Embryonic facial prominence (tissue), 1 donor: Measurements from ENCODE around the gene PCDHGA9.
"Not testable (repeated sequence)": the region's sequence is repeated elsewhere in the genome, so short reads cannot be mapped to it uniquely, and the experiment has no call there.

Experiments
- DNase-seq: peaks from one replicate; pipeline ENCODE4 v3.0.0-alpha.2; 2016; ENCODE audit errors: extremely low spot score

Gene PCDHGA9

DNA sequence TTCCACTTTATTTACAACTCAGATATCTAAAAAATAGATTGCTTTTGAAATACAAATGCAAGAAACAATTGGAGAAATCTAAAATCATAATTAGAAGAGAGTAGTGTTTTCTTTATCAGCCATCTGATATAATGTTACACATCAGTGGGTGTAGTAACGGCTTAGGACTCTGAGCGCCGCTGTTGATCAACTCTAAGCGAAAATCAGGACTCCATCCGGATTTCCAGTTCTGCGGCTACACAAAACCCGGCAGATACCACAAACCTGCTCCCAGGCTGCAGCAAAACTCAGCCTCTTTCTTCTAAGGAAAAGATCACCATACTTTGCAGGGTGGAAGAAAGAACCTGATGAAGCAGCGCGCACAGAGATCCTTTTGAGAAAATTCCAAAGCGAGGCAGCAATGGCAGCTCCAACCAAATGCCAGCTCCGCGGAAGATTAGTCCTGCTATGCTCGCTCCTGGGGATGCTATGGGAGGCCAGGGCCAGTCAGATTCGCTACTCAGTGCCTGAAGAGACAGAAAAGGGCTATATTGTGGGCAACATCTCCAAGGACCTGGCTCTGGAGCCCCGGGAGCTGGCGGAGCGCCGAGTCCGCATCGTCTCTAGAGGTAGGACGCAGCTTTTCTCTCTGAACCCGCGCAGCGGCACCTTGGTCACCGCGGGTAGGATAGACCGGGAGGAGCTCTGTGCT is at the start of gene PCDHGA9:
Gene PCDHGA9 (plus strand): TSS at position 226 of the 691 bp plus-strand sequence. CDS start 175 bp downstream, at position 401.
- no peak for DNase-seq

DNA sequence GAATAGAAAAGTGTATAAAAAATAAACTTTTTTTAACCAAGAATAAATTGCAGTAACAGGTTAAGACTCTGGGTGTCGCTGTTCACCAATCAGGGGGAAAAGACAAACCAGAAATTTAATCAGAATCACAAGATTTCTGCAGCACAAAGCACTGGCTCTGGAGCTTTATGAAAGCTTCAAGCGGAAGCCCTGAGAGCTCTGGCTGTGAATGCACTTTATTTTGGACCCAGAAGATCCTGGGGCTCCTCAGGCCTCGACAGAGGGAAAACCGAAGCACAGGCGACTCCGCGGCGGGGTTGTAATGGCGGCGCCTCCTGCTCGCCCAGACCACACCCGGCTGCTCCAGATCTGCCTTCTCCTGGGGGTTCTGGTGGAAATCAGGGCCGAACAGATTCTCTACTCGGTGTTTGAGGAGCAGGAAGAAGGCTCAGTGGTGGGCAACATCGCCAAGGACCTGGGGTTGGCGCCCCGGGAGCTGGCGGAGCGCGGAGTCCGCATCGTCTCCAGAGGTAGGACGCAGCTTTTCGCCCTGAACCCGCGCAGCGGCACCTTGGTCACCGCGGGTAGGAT is 47.6 kb upstream of the PCDHGA9 start, which contains the start of gene PCDHGA4:
Gene PCDHGA4 (plus strand): TSS at position 122 of the 570 bp plus-strand sequence. CDS start 87 bp downstream, at position 209.
- DNase-seq, result no peak

DNA sequence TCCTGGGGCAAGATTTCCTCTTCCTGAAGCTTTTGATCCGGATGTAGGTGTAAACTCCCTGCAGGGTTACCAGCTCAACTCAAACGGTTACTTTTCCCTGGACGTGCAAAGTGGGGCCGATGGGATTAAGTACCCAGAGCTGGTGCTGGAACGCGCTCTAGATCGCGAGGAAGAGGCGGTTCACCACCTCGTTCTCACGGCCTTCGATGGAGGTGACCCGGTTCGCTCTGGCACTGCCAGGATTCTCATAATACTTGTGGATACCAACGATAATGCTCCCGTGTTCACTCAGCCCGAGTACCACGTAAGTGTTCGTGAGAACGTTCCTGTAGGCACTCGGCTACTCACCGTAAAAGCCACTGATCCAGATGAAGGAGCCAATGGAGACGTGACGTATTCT is 46.9 kb upstream of the PCDHGA9 start:
- no peak for DNase-seq

DNA sequence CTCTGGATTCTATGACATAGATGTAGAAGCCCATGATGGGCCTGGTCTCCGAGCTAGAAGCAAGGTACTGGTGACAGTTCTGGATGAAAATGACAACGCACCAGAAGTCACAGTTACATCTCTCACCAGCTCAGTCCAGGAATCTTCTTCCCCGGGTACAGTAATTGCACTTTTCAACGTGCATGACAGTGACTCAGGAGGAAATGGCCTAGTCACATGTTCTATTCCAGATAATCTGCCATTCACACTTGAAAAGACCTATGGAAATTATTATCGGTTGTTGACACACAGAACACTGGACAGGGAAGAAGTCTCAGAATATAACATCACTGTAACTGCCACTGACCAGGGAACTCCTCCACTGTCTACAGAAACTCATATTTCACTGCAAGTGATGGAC is 46.4 kb upstream of the PCDHGA9 start:
- no peak for DNase-seq

DNA sequence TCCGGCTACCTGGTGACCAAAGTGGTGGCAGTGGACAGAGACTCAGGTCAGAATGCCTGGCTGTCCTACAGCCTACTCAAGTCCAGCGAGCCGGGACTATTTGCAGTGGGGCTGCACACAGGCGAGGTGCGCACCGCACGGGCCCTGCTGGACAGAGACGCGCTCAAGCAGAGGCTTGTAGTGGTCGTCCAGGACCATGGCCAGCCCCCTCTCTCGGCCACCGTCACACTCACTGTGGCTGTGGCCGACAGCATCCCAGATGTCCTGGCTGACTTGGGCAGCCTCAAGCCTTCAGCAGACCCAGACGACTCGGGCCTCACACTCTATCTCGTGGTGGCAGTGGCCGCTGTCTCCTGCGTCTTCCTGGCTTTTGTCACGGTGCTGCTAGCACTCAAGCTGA is 45.6 kb upstream of the PCDHGA9 start:
- DNase-seq, result no peak

DNA sequence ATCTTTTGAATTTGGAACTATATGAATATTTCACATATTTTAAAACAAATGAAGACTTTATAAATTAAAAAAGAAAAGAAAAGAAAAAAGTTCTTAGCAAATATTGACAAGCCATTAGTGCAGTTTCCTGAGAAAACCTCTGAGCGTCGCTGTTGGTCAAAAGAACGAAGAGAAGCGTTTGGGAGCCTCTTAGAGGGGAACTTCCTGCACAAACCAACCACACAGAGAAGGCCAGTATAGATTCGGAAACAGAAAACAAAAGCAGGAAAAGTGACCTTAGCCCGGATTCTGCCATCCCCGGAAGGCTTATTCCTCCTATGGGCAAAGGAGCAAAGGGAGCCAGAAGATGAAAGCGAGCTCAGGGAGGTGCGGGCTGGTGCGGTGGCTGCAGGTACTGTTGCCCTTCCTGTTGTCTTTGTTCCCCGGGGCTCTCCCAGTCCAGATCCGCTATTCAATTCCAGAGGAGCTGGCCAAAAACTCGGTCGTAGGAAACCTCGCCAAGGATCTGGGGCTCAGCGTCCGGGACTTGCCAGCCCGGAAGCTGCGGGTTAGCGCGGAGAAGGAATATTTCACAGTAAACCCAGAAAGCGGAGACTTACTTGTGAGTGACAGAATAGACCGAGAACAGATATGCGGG is 42.7 kb upstream of the PCDHGA9 start, which contains the start of gene PCDHGB2:
Gene PCDHGB2 (plus strand): TSS at position 205 of the 637 bp plus-strand sequence. CDS start 142 bp downstream, at position 347.
- DNase-seq, result no peak

DNA sequence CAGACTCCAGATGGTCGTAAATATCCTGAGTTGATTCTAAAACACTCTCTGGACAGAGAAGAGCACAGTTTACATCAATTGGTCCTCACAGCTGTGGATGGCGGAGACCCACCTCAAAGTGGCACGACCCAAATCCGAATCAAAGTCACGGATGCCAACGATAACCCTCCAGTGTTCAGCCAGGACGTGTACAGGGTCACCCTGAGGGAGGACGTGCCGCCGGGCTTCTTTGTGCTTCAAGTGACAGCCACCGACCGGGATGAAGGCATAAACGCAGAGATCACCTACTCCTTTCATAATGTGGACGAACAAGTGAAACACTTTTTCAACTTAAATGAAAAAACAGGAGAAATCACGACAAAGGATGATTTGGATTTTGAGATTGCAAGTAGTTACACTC is 41.9 kb upstream of the PCDHGA9 start:
- no peak for DNase-seq

DNA sequence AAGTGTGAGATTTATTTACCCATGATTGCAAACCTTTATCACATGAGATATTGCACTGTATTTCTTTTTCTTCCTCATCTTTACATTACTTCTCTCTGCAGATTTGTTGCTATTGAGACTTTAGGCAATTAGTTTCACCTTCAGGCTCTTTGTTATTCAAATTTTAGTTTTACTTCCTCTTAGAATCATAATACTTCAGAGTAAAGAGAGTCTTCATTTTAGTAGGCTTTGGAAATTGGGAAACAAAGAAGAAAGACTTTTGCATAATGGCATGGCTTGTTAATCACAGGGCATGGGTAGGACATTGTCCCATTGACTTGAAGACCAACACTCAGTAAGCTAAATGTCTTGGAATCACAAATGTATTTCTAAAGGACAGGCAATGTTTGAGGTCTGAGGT is 39.9 kb upstream of the PCDHGA9 start:
- no peak for DNase-seq

DNA sequence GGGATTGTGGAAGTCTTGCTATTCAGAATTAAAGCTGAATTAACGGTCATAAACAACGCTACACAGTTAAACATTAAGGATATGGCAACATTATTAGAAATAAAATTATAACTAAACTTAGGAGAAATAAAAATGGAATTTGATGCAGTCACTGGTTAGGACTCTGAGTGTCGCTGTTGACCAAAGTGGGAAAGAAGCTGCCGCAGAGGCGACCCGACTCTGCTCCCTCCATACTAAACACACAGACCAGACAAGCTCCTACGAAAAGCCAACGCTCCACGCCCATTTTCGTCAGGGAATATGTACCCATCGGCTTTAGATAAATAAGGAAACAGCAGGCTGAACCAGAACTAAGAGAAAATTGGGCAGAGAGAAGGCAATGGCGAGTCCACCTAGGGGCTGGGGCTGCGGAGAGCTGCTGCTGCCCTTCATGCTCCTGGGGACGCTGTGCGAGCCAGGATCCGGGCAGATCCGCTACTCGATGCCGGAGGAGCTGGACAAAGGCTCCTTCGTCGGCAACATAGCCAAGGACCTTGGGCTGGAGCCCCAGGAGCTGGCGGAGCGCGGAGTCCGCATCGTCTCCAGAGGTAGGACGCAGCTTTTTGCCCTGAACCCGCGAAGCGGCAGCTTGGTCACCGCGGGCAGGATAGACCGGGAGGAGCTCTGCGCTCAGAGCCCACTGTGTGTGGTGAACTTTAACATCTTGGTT is 38.5 kb upstream of the PCDHGA9 start, which contains the start of gene PCDHGA5:
Gene PCDHGA5 (plus strand): TSS at position 211 of the 709 bp plus-strand sequence. CDS start 169 bp downstream, at position 380.
- DNase-seq, result no peak

DNA sequence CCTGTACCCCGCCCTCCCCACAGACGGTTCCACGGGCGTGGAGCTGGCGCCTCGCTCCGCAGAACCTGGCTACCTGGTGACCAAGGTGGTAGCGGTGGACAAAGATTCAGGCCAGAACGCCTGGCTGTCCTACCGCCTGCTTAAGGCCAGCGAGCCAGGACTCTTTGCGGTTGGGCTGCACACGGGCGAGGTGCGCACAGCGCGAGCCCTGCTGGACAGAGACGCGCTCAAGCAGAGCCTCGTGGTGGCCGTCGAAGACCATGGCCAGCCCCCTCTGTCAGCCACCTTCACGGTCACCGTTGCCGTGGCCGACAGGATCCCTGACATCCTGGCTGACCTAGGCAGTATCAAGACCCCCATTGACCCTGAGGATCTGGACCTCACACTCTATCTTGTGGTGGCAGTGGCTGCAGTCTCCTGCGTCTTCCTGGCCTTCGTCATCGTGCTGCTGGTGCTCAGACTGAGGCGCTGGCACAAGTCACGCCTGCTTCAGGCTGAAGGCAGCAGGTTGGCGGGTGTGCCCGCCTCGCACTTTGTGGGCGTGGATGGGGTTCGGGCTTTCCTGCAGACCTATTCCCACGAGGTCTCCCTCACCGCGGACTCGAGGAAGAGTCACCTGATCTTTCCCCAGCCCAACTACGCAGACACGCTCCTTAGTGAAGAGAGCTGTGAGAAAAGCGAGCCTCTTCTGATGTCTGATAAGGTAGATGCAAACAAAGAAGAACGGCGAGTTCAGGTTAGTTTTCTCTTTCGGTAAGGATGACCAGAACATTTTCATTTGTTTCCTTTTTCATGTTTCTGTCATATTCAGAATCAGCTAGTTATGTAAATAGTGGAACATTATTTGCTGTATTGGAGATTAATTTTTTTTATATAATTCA is 36.3 kb upstream of the PCDHGA9 start:
- no peak for DNase-seq

DNA sequence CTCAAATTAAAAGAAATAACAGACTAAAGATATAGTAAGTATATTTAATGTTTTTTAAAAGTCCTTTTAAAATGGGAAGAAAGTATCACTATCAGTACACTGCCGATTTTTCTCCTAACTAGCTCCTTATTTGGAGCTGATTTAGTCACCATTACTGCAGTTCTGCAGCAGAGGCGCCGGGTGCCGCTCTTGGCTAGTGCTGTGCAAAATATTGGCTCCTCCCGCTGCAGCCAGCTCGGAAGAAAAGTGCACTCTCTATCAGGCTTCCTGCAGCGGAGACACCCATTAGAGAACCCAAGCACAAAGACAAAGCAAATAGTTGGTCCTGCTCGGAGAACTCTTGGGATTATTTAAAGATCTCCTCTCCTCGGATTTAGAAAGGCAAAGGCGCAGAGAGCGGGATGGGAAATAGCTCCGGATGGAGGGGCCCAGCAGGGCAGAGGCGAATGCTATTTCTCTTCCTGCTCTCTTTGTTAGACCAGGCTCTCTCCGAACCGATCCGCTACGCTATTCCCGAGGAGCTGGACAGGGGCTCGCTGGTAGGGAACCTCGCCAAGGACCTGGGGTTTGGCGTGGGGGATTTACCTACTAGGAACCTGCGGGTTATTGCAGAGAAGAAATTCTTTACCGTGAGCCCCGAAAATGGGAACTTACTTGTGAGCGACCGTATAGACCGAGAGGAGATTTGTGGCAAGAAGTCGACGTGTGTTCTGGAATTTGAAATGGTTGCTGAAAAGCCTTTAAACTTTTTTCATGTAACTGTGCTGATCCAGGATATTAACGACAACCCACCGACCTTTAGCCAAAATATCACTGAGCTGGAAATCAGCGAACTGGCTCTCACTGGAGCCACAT is 32.4 kb upstream of the PCDHGA9 start, which contains the start of gene PCDHGB3:
Gene PCDHGB3 (plus strand): TSS at position 249 of the 855 bp plus-strand sequence. CDS start 153 bp downstream, at position 402.
- no peak for DNase-seq

DNA sequence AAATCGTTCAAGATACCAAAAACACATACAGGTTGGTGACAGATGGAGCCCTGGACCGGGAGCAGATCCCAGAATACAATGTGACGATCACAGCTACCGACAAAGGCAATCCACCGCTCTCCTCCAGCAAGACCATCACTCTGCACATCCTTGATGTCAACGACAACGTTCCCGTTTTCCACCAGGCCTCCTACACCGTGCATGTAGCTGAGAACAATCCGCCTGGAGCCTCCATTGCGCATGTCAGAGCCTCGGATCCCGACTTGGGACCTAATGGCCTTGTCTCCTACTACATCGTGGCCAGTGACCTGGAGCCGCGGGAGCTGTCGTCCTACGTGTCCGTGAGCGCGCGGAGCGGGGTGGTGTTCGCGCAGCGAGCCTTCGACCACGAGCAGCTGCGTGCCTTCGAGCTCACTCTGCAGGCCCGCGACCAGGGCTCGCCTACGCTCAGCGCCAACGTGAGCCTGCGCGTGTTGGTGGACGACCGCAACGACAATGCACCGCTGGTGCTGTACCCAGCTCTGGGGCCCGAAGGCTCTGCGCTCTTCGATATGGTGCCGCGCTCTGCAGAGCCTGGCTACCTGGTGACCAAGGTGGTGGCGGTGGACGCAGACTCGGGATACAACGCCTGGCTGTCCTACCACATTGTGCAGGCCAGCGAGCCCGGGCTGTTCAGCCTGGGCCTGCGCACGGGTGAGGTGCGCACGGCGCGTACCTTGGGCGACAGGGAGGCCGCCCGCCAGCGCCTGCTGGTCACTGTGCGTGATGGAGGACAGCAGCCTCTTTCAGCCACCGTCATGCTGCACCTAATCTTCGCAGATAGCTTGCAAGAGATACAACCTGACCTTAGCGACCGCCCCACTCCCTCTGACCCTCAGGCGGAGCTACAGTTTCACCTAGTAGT is 30.8 kb upstream of the PCDHGA9 start:
- no peak for DNase-seq

DNA sequence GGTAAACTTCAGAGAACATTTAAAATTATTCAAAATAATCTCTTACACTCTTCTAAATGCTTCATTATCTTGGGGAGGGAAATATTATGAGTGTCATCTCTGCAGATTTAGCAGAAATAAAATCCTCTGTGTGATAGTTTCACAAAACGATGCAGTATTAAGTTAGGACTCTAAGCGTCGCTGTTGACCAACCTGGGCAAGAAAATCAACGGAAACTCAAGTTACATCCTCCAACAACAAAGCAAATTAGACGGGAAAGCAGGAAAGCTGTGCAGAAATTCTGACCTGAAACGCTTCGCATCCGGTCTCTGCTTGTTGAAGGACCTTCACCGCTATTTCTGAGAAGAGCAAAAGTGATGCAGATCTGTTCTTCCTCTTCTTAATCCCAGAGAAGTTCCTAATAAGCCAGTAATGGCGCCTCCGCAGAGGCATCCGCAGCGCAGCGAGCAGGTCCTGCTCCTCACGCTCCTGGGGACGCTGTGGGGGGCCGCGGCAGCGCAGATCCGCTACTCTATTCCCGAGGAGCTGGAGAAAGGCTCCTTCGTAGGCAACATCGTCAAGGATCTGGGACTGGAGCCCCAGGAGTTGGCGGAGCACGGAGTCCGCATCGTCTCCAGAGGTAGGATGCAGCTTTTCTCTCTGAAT is 28.8 kb upstream of the PCDHGA9 start, which contains the start of gene PCDHGA6:
Gene PCDHGA6 (plus strand): TSS at position 219 of the 645 bp plus-strand sequence. CDS start 193 bp downstream, at position 412.
- no peak for DNase-seq

DNA sequence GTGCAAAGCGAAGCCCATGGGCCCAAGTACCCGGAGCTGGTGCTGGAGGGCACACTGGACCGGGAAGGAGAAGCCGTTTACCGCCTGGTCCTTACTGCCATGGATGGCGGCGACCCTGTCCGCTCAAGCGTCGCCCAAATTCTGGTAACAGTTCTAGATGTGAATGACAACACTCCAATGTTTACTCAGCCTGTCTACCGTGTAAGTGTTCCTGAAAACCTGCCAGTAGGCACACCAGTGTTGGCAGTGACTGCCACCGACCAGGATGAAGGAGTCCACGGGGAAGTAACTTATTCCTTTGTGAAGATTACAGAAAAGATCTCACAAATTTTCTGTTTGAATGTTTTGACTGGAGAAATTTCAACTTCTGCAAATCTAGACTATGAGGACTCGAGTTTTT is 28.0 kb upstream of the PCDHGA9 start:
- no peak for DNase-seq

DNA sequence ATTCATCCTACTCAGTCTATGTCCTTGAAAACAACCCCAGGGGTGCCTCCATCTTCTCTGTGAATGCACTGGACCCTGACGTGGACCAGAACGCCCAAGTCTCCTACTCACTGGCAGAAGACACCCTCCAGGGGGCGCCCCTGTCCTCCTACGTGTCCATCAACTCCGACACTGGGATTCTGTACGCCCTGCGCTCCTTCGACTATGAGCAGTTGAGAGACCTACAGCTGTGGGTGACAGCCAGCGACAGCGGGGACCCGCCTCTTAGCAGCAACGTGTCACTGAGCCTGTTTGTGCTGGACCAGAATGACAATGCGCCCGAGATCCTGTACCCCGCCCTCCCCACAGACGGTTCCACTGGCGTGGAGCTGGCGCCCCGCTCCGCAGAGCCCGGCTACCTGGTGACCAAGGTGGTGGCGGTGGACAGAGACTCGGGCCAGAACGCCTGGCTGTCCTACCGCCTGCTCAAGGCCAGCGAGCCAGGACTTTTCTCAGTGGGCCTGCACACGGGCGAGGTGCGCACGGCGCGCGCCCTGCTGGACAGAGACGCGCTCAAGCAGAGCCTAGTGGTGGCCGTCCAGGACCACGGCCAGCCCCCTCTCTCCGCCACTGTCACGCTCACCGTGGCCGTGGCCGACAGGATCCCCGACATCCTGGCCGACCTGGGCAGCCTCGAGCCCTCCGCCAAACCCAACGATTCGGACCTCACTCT is 27.0 kb upstream of the PCDHGA9 start:
- DNase-seq, result not testable (repeated sequence)

DNA sequence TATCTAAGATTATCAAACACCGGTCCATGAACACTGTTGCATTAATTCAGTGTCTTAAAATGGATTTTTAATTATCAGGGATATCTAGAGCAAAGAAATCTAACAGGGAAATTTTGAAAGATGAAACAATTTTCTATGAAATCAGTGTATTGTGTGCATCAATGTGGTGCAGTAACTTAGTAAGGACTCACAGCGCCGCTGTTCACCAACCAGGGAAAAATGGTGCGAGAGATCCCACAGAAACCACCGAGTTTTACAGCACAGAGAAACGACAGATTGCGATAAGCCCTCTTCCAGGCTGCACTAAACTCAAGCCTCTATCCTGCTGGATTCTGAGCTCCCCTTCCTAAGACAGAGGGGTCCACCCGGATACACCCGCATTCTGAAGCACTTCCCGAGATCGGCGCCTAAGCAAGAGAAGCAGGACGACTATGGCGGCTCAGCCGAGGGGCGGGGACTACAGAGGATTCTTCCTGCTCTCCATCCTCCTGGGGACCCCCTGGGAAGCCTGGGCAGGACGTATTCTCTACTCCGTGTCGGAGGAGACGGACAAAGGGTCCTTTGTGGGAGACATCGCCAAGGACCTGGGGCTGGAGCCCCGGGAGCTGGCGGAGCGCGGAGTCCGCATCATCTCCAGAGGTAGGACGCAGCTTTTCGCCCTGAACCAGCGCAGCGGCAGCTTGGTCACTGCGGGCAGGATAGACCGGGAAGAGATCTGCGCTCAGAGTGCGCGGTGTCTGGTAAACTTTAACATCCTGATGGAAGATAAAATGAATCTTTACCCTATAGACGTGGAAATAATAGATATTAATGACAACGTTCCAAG is 19.9 kb upstream of the PCDHGA9 start, which contains the start of gene PCDHGA7:
Gene PCDHGA7 (plus strand): TSS at position 274 of the 826 bp plus-strand sequence. CDS start 158 bp downstream, at position 432.
- DNase-seq, result no peak

DNA sequence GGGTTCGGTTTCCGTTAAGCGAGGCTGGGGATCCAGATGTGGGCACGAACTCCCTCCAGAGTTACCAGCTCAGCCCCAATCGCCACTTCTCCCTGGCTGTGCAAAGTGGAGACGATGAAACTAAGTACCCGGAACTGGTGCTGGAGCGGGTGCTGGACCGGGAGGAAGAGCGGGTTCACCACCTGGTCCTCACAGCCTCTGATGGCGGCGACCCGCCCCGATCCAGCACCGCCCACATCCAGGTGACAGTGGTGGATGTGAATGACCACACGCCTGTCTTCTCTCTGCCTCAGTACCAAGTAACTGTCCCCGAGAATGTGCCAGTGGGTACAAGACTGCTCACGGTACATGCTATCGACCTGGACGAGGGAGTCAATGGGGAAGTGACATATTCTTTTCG is 19.2 kb upstream of the PCDHGA9 start:
- DNase-seq, result no peak
